AG04450 (cell line): ENCODE results near the gene RBM43. TPM values are rescaled to one million over a fixed set of nuclear protein-coding genes. Genes with fewer than 3 reads are reported as not detected.

Experiments used
- CTCF ChIA-PET: fragments of 300-600, 350-600 bp; formaldehyde crosslinking; extraction: SDS; loops from one replicate; lab custom pipeline; 2022; ENCODE audit warnings: antibody characterized with exemption, inconsistent platforms; lab: Charles Lee
- POLR2A ChIA-PET: fragments of 350-600 bp; formaldehyde crosslinking; extraction: SDS; loops from one replicate; lab custom pipeline; 2021; ENCODE audit warnings: antibody characterized with exemption, inconsistent platforms; lab: Yijun Ruan, JAX
- DNase-seq: peaks from one replicate; pipeline ENCODE4 v3.0.0-alpha.2; 2011; ENCODE audit warnings: low read depth, low spot score
- H3K27ac ChIP-seq: one replicate; pipeline ENCODE4 v1.5.1; 2012; ENCODE audit warnings: low read depth, low read length, control low read depth
- H3K27me3 ChIP-seq: one replicate; pipeline ENCODE4 v1.6.0; 2012; ENCODE audit warnings: low read length; ENCODE audit not compliant: control insufficient read depth, insufficient read depth
- H3K4me3 ChIP-seq: 2 replicates; pipeline ENCODE4 v1.5.1; 2011; ENCODE audit warnings: mild to moderate bottlenecking, low read depth, low read length, control low read depth
- H3K9me3 ChIP-seq: 2 replicates; pipeline ENCODE4 v1.5.1; 2012; ENCODE audit warnings: low read length; ENCODE audit not compliant: control insufficient read depth, insufficient read depth
- CTCF ChIP-seq: IDR thresholded peaks from 2 replicates; pipeline ENCODE4 v1.5.1; 2011; ENCODE audit warnings: low read depth, low read length, control low read depth, inconsistent platforms
- polyA plus RNA-seq: library from polyadenylated mRNA; depleted of rRNA; stranded (reverse); fragments of >200 nt; gene quantifications from 2 replicates; pipeline ENCODE4 v1.2.3, GENCODE V29; 2011; rRNA removed

RBM43 gene
- polyA plus RNA-seq, 1 experiment: 19.2 TPM

DNA sequence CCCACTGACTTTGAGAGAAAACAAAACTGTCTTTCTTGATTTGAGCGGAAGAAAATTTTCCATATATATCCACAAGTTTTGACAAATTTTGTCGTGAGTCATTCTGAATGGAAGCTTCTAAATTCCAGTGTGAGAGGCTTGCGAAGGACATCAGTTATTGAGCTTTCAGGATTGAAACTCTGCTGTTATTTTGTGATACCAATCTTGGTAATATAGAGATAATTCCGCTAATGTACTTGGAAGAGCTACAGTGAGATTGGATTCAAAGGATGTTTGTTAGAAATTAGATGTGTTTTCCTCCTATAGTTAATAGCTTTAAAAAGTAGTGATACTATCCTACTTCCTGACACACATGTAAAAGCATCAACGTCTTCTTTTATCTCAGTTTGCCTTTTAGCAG is 61.4 kb downstream of the RBM43 start:
- TF ChIP-seq CTCF: no peak
- ChIA-PET POLR2A (interaction anchor here (0.5 kb wide), 1 partner anchor 90 kb away, joined by 10 read pairs; no protein-coding TSS in a partner anchor), CTCF (no interaction called here)
- Histone ChIP-seq H3K27me3 (peaks cover 2% of the 10 kb centered on the region), H3K9me3 (peaks cover 5% of the 10 kb centered on the region; the same call in 1 of the 2 replicates), H3K4me3 (no peak overlapping the region), H3K27ac (no peak overlapping the region)
- DNase-seq: no peak

DNA sequence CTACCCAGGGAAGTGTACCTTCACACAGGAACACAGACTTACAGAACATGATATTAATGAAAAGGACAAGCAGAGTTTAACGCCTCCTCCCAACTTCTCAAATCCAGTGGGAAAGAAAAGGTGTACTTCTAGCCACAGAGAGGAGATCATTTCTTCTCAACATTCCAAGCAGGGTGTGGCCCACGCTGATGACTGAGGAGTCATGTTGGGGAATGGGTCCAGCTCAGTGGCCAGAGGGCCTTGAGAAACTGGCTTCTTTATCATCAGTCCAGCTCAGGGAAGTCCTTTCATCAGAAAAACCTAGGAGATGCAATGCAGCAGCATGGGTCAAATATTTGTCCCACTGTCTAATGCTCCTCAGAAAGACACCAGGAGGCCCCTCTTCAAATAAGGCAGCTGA is 63.0 kb downstream of the RBM43 start:
- no peak overlapping the region for H3K27ac ChIP-seq
- POLR2A ChIA-PET: no interaction called here
- no peak for DNase-seq
- H3K4me3 ChIP-seq: no peak overlapping the region
- CTCF ChIA-PET: no interaction called here
- peaks cover 5% of the 10 kb centered on the region; the same call in 1 of the 2 replicates for H3K9me3 ChIP-seq
- no peak for TF ChIP-seq CTCF
- peaks cover 2% of the 10 kb centered on the region for H3K27me3 ChIP-seq

Other genes starting within 250 kb of the RBM43 start
- 10.3 and 15.7 TPM in 2 replicates for gene NMI, start 27.8 kb upstream of the RBM43 start, polyA plus RNA-seq
- 16.6 and 24.6 TPM in 2 replicates for gene TNFAIP6, start 95.7 kb upstream of the RBM43 start, polyA plus RNA-seq
- 10.2 and 15.0 TPM in 2 replicates for gene RIF1, start 148.0 kb upstream of the RBM43 start, polyA plus RNA-seq